CD4-positive, CD25-positive, alpha-beta regulatory T cell (primary cell): Measurements from ENCODE around the gene TMEM129. TPM values are rescaled to one million over a fixed set of nuclear protein-coding genes. Genes with fewer than 3 reads are reported as not detected.

Experiments used
- ATAC-seq, 2 donors: fragments of 150-1000 bp; cut with Tn5 transposase; one replicate each; pipeline ENCODE4 v1.10.0; 2021; ENCODE audit warnings: low read depth in 2 of 2, moderate number of reproducible peaks in 2 of 2, moderate library complexity in 1 of 2
- DNase-seq, 3 donors: peaks; one replicate each; pipeline versions ENCODE4 v3.0.0 to v3.0.0-alpha.2; 2012 to 2022; ENCODE audit warnings: mixed read lengths in 1 of 3
- H3K27ac ChIP-seq: one replicate; pipeline ENCODE4 v1.7.0; 2013; ENCODE audit warnings: mild to moderate bottlenecking, low read length; ENCODE audit not compliant: insufficient read depth, poor library complexity, severe bottlenecking
- H3K27me3 ChIP-seq: one replicate; pipeline ENCODE4 v1.7.0; 2013; ENCODE audit warnings: low read length; ENCODE audit not compliant: control insufficient read depth, insufficient read depth
- H3K36me3 ChIP-seq: one replicate; pipeline ENCODE4 v1.7.0; 2013; ENCODE audit warnings: mild to moderate bottlenecking, low read length, moderate library complexity; ENCODE audit not compliant: control insufficient read depth, insufficient read depth
- H3K4me1 ChIP-seq: 2 replicates; pipeline ENCODE4 v1.7.0; 2013; ENCODE audit warnings: mild to moderate bottlenecking, low read length; ENCODE audit not compliant: insufficient read depth, control insufficient read depth, poor library complexity, severe bottlenecking
- H3K4me3 ChIP-seq: one replicate; pipeline ENCODE4 v1.7.0; 2013; ENCODE audit warnings: low read depth, mild to moderate bottlenecking, low read length, moderate library complexity
- H3K9me3 ChIP-seq, 2 experiments: 1 replicate in 1 of 2; 2 replicates in 1 of 2; pipeline ENCODE4 v1.7.0; 2013; ENCODE audit warnings: low read length in 2 of 2, mild to moderate bottlenecking in 1 of 2, moderate library complexity in 1 of 2; ENCODE audit not compliant: control insufficient read depth in 2 of 2
- H3K27ac Mint-ChIP-seq, 3 donors: one replicate each; pipeline ENCODE4 v1.8.0; 2020 to 2022; ENCODE audit warnings: mild to moderate bottlenecking in 3 of 3, mixed read lengths in 3 of 3, moderate library complexity in 2 of 3
- H3K27me3 Mint-ChIP-seq: one replicate; pipeline ENCODE4 v1.8.0; 2022; ENCODE audit warnings: mild to moderate bottlenecking, mixed read lengths
- H3K36me3 Mint-ChIP-seq: one replicate; pipeline ENCODE4 v1.8.0; 2020; ENCODE audit warnings: mixed read lengths
- H3K4me1 Mint-ChIP-seq, 4 donors: one replicate each; pipeline ENCODE4 v1.8.0; 2020 to 2022; ENCODE audit warnings: mixed read lengths in 4 of 4, mild to moderate bottlenecking in 1 of 4
- H3K4me3 Mint-ChIP-seq, 4 donors: one replicate each; pipeline ENCODE4 v1.8.0; 2020 to 2022; ENCODE audit warnings: mild to moderate bottlenecking in 4 of 4, mixed read lengths in 4 of 4, moderate library complexity in 3 of 4
- H3K9me3 Mint-ChIP-seq, 7 donors: one replicate each; pipeline ENCODE4 v1.8.0; 2020 to 2022; ENCODE audit warnings: mixed read lengths in 7 of 7, mild to moderate bottlenecking in 3 of 7, moderate library complexity in 2 of 7
- polyA plus RNA-seq, 4 donors: library from polyadenylated mRNA; unstranded; fragments of 300-500 nt; fragmentation: Illumina TruSeq; gene quantifications; one replicate each; pipeline ENCODE4 v1.2.3, GENCODE V29; 2021
- total RNA-seq: library from RNA; stranded (reverse); gene quantifications from one replicate; pipeline ENCODE4 v1.2.3, GENCODE V29; 2022

TMEM129 gene
- total and polyA plus RNA-seq, 5 donors from 2014 or later, result 19.6 to 33.9 (median 30.5) TPM

DNA sequence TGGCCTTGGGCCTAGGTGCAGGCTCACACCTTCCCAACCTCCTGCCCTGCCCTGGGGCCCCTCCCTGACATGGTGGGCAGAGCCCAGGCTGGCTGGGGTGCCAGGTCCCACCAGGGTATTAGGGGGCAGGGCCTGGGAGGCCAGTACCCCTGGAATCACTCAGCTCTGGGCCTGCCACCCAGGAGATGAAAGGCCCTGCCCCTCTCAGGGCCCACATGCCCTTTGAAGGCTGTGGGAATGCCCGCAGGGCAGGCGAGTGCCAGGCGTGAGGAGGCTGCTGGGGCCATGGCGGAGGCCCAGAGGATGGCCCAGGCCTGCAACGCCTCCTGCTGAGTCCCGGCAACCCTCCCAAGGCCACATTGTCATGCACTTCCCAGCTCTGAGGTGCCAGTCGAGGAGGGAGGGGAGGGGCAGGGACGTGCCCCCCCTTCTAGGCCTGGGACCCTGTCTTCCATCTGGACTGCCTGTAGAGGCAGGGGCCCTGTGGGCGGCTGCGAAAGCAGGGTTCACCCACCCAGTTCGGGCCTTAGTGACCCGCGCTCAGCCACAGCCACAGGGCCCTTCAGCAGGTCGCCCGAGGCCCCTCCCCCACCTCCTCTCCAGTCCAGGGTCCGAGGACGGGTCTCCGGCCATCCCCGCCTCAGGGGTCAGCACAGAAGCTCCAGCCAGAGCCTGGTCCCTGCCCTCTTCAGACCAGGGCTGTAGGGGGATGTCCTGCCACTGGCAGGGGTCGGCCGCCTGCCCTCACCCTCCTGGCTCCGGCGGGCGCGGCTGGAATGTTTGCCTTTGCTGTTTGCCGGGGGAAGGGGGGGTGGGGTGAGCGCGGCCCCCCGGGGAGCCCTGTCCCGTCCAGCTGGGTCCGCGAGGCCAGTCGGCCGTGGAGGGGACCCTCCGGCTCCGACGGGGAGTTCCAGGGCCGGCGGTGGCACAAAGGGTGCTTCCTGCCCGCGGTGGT is 45.3 kb upstream of the TMEM129 start:
- H3K4me1 Mint-ChIP-seq, result peaks cover 0 to 7% (median 0%) of the 10 kb centered on the region in 4 donors
- Histone ChIP-seq H3K4me3 (no peak overlapping the region), H3K27me3 (no peaks in the 10 kb centered on the region), H3K27ac (no peak overlapping the region), H3K36me3 (no peaks in the 10 kb centered on the region), H3K9me3 (no peaks in the 10 kb centered on the region), H3K4me1 (peaks cover 5% of the 10 kb centered on the region)
- DNase-seq (no peak), ATAC-seq (no peak)
- H3K27ac Mint-ChIP-seq, result no peak overlapping the region
- H3K9me3 Mint-ChIP-seq, result no peaks in the 10 kb centered on the region
- no peaks in the 10 kb centered on the region for H3K36me3 Mint-ChIP-seq
- H3K4me3 Mint-ChIP-seq, result no peak overlapping the region
- H3K27me3 Mint-ChIP-seq, result peaks cover 11% of the 10 kb centered on the region

- Mint-ChIP-seq H3K27me3 (peaks cover 11% of the 10 kb centered on the region), H3K4me1 (peaks cover 0 to 7% (median 0%) of the 10 kb centered on the region in 4 donors), H3K27ac (peak overlapping the region in 1 of 3 donors; percentile 25), H3K4me3 (peak overlapping the region in 1 of 4 donors; percentile 38), H3K36me3 (no peaks in the 10 kb centered on the region), H3K9me3 (no peaks in the 10 kb centered on the region)
- DNase-seq (no peak), ATAC-seq (peak; percentile 8 to 15)
- H3K27ac ChIP-seq, result no peak overlapping the region
- H3K4me1 ChIP-seq, result peaks cover 5% of the 10 kb centered on the region
- no peaks in the 10 kb centered on the region for H3K9me3 ChIP-seq
- H3K4me3 ChIP-seq, result no peak overlapping the region
- no peaks in the 10 kb centered on the region for H3K27me3 ChIP-seq
- H3K36me3 ChIP-seq, result no peaks in the 10 kb centered on the region
Observed at GRCh38 chr4:1765409-1766072, 44.4 kb upstream of the TMEM129 start.

DNA sequence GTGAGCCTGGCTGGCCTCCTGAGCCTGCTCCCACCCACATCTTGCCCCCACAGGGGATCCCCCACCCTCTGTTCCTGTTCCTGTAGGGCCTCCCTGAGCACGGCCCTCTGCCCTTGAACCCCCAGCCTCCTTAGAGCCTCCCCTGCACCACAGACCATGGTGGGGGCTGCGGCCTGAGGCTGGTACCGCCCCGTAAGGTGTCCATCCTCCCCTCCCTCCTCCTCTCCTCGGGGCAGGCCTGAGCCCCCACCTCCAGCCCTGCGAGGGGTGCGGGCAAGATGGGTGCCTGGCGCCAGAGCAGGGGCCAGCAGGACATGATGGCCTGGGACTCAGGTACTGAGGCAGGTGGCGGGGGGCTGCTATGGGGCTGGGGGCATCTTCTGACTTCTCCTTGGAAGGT is 43.5 kb upstream of the TMEM129 start:
- H3K36me3 Mint-ChIP-seq, result no peaks in the 10 kb centered on the region
- H3K9me3 Mint-ChIP-seq, result no peaks in the 10 kb centered on the region
- Histone ChIP-seq H3K36me3 (no peaks in the 10 kb centered on the region), H3K4me3 (no peak overlapping the region), H3K27ac (no peak overlapping the region), H3K4me1 (peaks cover 5% of the 10 kb centered on the region), H3K9me3 (no peaks in the 10 kb centered on the region), H3K27me3 (no peaks in the 10 kb centered on the region)
- no peak overlapping the region for H3K27ac Mint-ChIP-seq
- no peak for DNase-seq
- H3K4me1 Mint-ChIP-seq, result peaks cover 0 to 7% (median 0%) of the 10 kb centered on the region in 4 donors
- no peak for ATAC-seq
- peaks cover 11% of the 10 kb centered on the region for H3K27me3 Mint-ChIP-seq
- no peak overlapping the region for H3K4me3 Mint-ChIP-seq

DNA sequence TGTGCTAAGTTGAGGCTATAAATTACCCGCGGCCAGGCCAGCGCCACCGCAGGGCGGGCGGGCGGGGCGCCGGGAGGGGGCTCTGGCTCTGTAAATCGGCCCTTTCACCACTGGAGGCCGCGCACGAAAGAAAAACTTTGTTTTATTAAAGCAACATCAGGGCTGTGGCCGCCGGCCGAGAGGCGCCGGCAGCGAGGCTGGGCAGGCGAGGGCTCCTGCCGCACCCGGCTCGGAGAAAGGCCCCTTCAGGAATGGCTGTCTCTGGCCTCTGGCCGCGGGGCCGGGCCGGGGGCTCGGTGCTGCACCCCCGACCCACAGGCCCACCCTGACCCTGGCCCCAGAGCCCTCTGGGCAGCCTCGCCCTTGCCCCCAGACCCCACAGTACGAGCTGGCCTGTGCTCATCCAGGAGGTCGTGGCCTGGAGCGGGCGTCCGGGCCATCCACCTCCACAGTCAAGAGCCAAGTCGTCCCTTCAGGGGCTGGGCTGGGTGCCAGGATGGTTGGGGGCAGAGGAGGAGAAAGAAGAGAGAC is 42.5 kb upstream of the TMEM129 start:
- Histone ChIP-seq H3K9me3 (no peaks in the 10 kb centered on the region), H3K36me3 (no peaks in the 10 kb centered on the region), H3K27me3 (no peaks in the 10 kb centered on the region), H3K27ac (no peak overlapping the region), H3K4me1 (peaks cover 5% of the 10 kb centered on the region), H3K4me3 (no peak overlapping the region)
- Mint-ChIP-seq H3K36me3 (no peaks in the 10 kb centered on the region), H3K27ac (no peak overlapping the region), H3K4me1 (peaks cover 0 to 7% (median 0%) of the 10 kb centered on the region in 4 donors), H3K4me3 (no peak overlapping the region), H3K9me3 (no peaks in the 10 kb centered on the region), H3K27me3 (peaks cover 11% of the 10 kb centered on the region)
- ATAC-seq (no peak), DNase-seq (no peak)

DNA sequence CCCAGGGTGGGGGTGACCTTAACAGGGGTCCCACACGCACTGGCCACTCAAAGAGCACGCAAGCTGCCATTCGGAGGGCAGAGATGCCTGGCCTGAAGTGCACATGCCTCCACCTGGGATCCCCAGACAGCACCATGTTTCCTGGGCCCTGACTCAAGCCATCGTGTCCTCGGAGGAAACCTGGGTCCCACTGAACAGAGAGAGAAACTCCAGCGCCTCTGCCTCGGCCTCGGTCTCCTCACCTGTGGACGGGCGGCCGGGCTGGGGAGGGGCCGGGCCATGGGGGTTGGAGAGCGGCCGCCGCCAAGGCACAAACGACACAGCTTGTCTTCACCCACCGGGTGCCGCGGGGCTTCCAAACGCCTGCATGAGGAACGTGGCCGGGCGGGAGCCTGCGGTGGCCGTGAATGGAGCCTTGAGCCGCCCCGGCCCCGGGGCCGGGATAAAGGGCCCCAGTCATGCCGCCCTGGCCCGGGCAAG is 42.0 kb upstream of the TMEM129 start:
- Mint-ChIP-seq H3K27me3 (peaks cover 11% of the 10 kb centered on the region), H3K4me1 (peaks cover 0 to 3% (median 0%) of the 10 kb centered on the region in 4 donors), H3K4me3 (no peak overlapping the region), H3K27ac (no peak overlapping the region), H3K36me3 (no peaks in the 10 kb centered on the region), H3K9me3 (no peaks in the 10 kb centered on the region)
- H3K4me3 ChIP-seq, result no peak overlapping the region
- ATAC-seq (no peak), DNase-seq (no peak)
- H3K36me3 ChIP-seq, result no peaks in the 10 kb centered on the region
- no peak overlapping the region for H3K27ac ChIP-seq
- H3K9me3 ChIP-seq, result no peaks in the 10 kb centered on the region
- H3K4me1 ChIP-seq, result peaks cover 5% of the 10 kb centered on the region
- no peaks in the 10 kb centered on the region for H3K27me3 ChIP-seq

- no peaks in the 10 kb centered on the region for H3K27me3 ChIP-seq
- H3K27ac ChIP-seq, result no peak overlapping the region
- Mint-ChIP-seq H3K4me3 (no peak overlapping the region), H3K4me1 (no peaks in the 10 kb centered on the region), H3K9me3 (no peaks in the 10 kb centered on the region), H3K27ac (no peak overlapping the region), H3K27me3 (peaks cover 11% of the 10 kb centered on the region), H3K36me3 (no peaks in the 10 kb centered on the region)
- no peak overlapping the region for H3K4me3 ChIP-seq
- DNase-seq (no peak), ATAC-seq (no peak)
- H3K36me3 ChIP-seq, result no peaks in the 10 kb centered on the region
- no peaks in the 10 kb centered on the region for H3K9me3 ChIP-seq
- peaks cover 5% of the 10 kb centered on the region for H3K4me1 ChIP-seq
Observed at GRCh38 chr4:1762264-1763010, 41.3 kb upstream of the TMEM129 start.

- no peak overlapping the region for H3K27ac ChIP-seq
- DNase-seq (no peak), ATAC-seq (no peak)
- H3K36me3 ChIP-seq, result no peaks in the 10 kb centered on the region
- Mint-ChIP-seq H3K4me3 (no peak overlapping the region), H3K27ac (no peak overlapping the region), H3K36me3 (no peaks in the 10 kb centered on the region), H3K4me1 (no peaks in the 10 kb centered on the region), H3K27me3 (peaks cover 11% of the 10 kb centered on the region), H3K9me3 (no peaks in the 10 kb centered on the region)
- no peak overlapping the region for H3K4me3 ChIP-seq
- H3K27me3 ChIP-seq, result no peaks in the 10 kb centered on the region
- H3K4me1 ChIP-seq, result no peaks in the 10 kb centered on the region
- no peaks in the 10 kb centered on the region for H3K9me3 ChIP-seq
Observed at GRCh38 chr4:1761130-1761689, 40.1 kb upstream of the TMEM129 start.
